Coronary artery (tissue), 2 donors: ENCODE data around the gene VPS50.

Experiments
- DNase-seq: peaks from one replicate; pipeline ENCODE4 v3.0.0-alpha.2; 2017; ENCODE audit warnings: low spot score
- H3K27ac ChIP-seq, 2 donors: fragments of 200-600 bp; sonication (generic); one replicate each; pipeline ENCODE4 v1.5.1; 2016 to 2019
- H3K4me3 ChIP-seq: fragments of 200-600 bp; sonication (generic); 2 replicates; pipeline ENCODE4 v1.5.1; 2016; ENCODE audit warnings: mild to moderate bottlenecking, moderate library complexity
- TF ChIP-seq, protein P1 (sequence below): fragments of 200-600 bp; sonication (generic); IDR thresholded peaks from one replicate; pipeline ENCODE4 v1.5.1; 2019; ENCODE audit warnings: antibody characterized with exemption

The VPS50 gene

DNA sequence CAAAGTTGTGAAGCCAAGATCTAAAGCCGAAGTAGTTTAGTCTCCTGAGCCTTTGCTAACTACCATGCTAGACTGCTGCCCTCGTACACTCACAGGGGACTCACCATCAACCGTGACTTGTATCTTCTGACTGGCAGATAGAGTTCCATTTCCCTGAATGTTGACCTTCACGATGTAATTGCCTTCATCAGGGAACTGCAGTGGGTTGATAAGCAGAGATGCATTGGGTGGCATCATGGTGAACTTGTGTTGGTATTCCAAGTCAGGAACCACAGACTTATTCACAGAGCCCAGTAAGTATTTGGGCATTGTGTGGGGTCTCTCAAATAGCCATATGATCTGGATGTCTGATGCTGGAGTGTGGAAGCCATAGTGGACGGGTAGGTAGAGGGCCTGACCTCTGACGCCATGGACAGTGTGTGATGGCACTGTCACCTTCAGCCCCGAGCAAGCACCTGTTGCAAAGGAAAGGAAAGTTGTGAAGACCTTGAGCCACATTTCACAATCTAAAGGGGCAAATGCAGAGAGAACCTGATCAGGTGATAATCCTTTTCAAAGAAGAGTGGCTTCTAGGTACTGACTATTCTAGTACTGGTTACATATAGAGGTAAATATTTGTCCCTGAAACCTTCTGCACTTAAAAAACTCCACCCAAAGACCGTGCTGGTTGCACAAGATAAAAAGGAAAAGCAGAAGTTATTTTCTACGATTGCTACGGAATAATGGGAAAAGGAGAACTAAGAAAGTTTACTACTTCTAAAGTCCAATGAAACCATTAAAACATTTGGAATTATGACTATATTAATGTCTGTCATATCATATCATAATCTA, 13.0 kb upstream of the VPS50 start:
- TF ChIP-seq, protein P1, sequence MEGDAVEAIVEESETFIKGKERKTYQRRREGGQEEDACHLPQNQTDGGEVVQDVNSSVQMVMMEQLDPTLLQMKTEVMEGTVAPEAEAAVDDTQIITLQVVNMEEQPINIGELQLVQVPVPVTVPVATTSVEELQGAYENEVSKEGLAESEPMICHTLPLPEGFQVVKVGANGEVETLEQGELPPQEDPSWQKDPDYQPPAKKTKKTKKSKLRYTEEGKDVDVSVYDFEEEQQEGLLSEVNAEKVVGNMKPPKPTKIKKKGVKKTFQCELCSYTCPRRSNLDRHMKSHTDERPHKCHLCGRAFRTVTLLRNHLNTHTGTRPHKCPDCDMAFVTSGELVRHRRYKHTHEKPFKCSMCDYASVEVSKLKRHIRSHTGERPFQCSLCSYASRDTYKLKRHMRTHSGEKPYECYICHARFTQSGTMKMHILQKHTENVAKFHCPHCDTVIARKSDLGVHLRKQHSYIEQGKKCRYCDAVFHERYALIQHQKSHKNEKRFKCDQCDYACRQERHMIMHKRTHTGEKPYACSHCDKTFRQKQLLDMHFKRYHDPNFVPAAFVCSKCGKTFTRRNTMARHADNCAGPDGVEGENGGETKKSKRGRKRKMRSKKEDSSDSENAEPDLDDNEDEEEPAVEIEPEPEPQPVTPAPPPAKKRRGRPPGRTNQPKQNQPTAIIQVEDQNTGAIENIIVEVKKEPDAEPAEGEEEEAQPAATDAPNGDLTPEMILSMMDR: no peak
- H3K27ac ChIP-seq: no peak overlapping the region
- DNase-seq: no peak
- no peak overlapping the region for H3K4me3 ChIP-seq

- Histone ChIP-seq H3K27ac (no peak overlapping the region), H3K4me3 (no peak overlapping the region)
- DNase-seq: no peak
- TF ChIP-seq, protein P1: no peak
Measured at GRCh38 chr7:93219868-93220267, 12.3 kb upstream of the VPS50 start.

GRCh38 chr7:93226310-93226709, 5.9 kb upstream of the VPS50 start, which contains the start of gene HEPACAM2:
Gene HEPACAM2 (minus strand): TSS chr7:93226469.
- no peak within 1 kb of the TSS for H3K27ac ChIP-seq
- no peak for DNase-seq
- no peak within 1 kb of the TSS for H3K4me3 ChIP-seq
- TF ChIP-seq, protein P1: no peak

GRCh38 chr7:93228302-93228701, 3.9 kb upstream of the VPS50 start:
- TF ChIP-seq, protein P1: peak; percentile 64
- no peak for DNase-seq
- no peak overlapping the region for H3K27ac ChIP-seq
- H3K4me3 ChIP-seq: no peak overlapping the region

- no peak for DNase-seq
- Histone ChIP-seq H3K27ac (no peak overlapping the region), H3K4me3 (peak overlapping the region; percentile 87)
- TF ChIP-seq, protein P1: no peak
Measured at GRCh38 chr7:93231259-93231658, 907 bp upstream of the VPS50 start.

DNA sequence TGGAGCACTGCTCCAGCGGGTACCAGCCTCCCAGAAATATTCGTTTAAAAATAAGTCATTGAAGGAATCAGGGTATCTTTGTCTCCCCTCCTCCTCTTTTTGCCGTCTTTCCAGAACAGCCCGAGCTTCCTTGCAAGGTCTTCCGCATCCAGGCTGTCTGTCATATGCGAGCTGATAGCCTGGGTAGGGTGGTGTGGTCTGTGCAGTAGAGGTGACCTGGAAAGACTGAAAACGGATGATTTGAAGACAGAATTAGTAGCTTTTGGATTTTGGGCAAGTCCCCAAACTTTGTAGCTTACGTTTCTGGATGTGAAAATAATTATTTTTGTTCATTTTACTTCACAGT, 480 bp downstream of the VPS50 start:
- H3K27ac ChIP-seq: peak overlapping the region in 1 of 2 donors; percentile 76
- TF ChIP-seq, protein P1: no peak
- peak; percentile 71 for DNase-seq

DNA sequence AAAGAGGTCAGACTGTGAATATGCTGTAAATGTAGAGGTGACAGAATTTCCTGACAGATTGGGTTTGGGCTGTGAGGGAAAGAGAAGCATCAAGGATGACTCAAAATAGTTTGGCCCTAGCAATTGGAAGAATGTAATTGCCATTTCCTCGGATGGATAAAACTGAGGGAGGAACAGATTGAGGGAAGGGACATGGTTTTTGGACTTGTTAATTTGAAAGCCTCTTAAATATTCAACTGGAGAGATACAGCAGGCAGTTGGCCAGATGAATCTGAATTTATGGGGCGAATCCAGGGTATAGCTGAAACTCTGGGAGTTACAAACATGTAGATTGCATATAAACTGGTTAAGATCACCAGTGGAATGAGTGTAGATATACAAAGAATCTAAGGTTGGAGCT, 3.4 kb downstream of the VPS50 start:
- TF ChIP-seq, protein P1: no peak
- DNase-seq: no peak
- Histone ChIP-seq H3K4me3 (no peak overlapping the region), H3K27ac (no peak overlapping the region)

More for the DNA sequence above, 480 bp downstream of the VPS50 start:
- peak overlapping the region; percentile 87 for H3K4me3 ChIP-seq
